ENCODE data around the gene ARHGEF28.

DNA sequence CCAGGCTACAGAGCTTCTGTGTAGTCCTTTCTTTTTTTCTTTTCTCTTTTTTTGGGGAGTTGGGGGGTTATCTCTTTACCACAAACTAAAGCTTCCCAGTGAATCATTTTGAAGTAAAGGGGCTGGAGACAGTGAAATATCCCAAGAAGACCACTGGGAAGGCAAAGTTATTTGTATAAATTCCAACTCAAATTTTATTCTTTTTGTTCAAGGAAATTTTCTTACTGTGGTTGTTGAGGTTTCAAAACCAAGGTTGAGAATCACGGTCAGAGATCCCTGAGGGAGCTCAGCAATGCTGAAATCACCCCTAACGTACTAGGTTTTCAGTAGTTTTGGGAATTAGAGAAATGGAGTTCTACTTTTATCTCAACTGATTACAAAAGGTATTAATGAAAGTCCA is 175.7 kb downstream of the ARHGEF28 start:
- TF ChIP-seq, protein P1, sequence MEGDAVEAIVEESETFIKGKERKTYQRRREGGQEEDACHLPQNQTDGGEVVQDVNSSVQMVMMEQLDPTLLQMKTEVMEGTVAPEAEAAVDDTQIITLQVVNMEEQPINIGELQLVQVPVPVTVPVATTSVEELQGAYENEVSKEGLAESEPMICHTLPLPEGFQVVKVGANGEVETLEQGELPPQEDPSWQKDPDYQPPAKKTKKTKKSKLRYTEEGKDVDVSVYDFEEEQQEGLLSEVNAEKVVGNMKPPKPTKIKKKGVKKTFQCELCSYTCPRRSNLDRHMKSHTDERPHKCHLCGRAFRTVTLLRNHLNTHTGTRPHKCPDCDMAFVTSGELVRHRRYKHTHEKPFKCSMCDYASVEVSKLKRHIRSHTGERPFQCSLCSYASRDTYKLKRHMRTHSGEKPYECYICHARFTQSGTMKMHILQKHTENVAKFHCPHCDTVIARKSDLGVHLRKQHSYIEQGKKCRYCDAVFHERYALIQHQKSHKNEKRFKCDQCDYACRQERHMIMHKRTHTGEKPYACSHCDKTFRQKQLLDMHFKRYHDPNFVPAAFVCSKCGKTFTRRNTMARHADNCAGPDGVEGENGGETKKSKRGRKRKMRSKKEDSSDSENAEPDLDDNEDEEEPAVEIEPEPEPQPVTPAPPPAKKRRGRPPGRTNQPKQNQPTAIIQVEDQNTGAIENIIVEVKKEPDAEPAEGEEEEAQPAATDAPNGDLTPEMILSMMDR (IDR thresholded peaks at IDR 0.05), result no peak
- no peak for TF ChIP-seq POLR2A (IDR thresholded peaks at IDR 0.05)

Data from upper lobe of left lung (tissue), 4 donors.